ENCODE data around the gene CDK17.

Gene CDK17

DNA sequence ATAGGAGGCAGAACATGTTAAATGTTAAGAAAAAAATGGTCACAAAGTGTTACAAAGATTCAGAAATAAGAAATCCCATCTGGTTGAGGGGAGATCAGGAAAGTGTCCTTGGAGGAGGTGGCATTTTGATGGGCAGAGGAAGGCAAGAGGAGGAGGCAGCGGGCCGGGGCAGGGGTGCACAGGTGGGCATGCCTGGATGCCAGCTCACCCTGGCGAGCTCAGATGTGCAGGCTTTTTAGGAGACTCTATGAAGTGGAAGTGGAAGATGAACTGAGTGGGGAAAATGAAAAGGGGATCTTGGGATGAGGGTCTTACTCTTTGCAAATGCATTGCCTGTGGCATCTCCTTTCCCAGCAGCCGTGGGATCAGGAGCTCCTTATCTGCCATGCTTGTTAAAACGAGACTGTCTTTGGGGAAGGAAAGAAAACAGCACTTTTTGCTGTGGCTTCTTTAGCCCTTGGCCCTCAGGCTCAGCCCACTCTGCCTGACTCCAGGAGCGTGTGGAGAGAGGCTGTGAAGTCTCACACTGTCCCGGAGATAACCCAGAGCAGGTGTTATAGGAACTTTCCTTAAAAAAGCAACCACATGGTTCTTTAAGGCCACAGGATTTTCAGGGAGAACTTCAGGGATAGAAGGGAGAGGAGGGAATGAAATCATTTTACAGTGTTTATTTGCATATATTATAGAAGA, 143.4 kb downstream of the CDK17 start:
- Mint-ChIP-seq H3K27me3 (ENCODE audit: low read depth) (no peaks in the 10 kb centered on the region), H3K4me3 (no peak overlapping the region), H3K27ac (no peak overlapping the region), H3K36me3 (ENCODE audit: low read depth) (peaks cover 39% of the 10 kb centered on the region), H3K4me1 (no peaks in the 10 kb centered on the region), H3K9me3 (no peaks in the 10 kb centered on the region)
- TF ChIP-seq, protein P1, sequence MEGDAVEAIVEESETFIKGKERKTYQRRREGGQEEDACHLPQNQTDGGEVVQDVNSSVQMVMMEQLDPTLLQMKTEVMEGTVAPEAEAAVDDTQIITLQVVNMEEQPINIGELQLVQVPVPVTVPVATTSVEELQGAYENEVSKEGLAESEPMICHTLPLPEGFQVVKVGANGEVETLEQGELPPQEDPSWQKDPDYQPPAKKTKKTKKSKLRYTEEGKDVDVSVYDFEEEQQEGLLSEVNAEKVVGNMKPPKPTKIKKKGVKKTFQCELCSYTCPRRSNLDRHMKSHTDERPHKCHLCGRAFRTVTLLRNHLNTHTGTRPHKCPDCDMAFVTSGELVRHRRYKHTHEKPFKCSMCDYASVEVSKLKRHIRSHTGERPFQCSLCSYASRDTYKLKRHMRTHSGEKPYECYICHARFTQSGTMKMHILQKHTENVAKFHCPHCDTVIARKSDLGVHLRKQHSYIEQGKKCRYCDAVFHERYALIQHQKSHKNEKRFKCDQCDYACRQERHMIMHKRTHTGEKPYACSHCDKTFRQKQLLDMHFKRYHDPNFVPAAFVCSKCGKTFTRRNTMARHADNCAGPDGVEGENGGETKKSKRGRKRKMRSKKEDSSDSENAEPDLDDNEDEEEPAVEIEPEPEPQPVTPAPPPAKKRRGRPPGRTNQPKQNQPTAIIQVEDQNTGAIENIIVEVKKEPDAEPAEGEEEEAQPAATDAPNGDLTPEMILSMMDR (IDR thresholded peaks at IDR 0.05; ENCODE audit: unreplicated experiment in 3 of 3) = no peak

GRCh38 chr12:96255077-96255476, 145.2 kb downstream of the CDK17 start:
- H3K9me3 Mint-ChIP-seq = no peaks in the 10 kb centered on the region
- no peaks in the 10 kb centered on the region for H3K4me1 Mint-ChIP-seq
- TF ChIP-seq, protein P1 (IDR thresholded peaks at IDR 0.05; ENCODE audit: unreplicated experiment in 3 of 3) = no peak
- no peak overlapping the region for H3K27ac Mint-ChIP-seq
- H3K36me3 Mint-ChIP-seq (ENCODE audit: low read depth) = peaks cover 38% of the 10 kb centered on the region
- no peak overlapping the region for H3K4me3 Mint-ChIP-seq
- no peaks in the 10 kb centered on the region for H3K27me3 Mint-ChIP-seq (ENCODE audit: low read depth)

GRCh38 chr12:96250119-96250685, 150.0 kb downstream of the CDK17 start:
- H3K27ac Mint-ChIP-seq = peak overlapping the region in 1 of 3 experiments; percentile 58
- TF ChIP-seq, protein P1 (IDR thresholded peaks at IDR 0.05; ENCODE audit: unreplicated experiment in 3 of 3) = no peak
- peaks cover 7% of the 10 kb centered on the region for H3K4me1 Mint-ChIP-seq
- H3K36me3 Mint-ChIP-seq (ENCODE audit: low read depth) = peaks cover 68% of the 10 kb centered on the region
- no peak overlapping the region for H3K4me3 Mint-ChIP-seq
- H3K9me3 Mint-ChIP-seq = no peaks in the 10 kb centered on the region
- no peaks in the 10 kb centered on the region for H3K27me3 Mint-ChIP-seq (ENCODE audit: low read depth)

GRCh38 chr12:96249196-96250118, 150.8 kb downstream of the CDK17 start:
- Mint-ChIP-seq H3K27me3 (ENCODE audit: low read depth) (no peaks in the 10 kb centered on the region), H3K36me3 (ENCODE audit: low read depth) (peaks cover 65% of the 10 kb centered on the region), H3K9me3 (no peaks in the 10 kb centered on the region), H3K27ac (peak overlapping the region in 1 of 3 experiments; percentile 58), H3K4me3 (no peak overlapping the region), H3K4me1 (peaks cover 7% of the 10 kb centered on the region)
- TF ChIP-seq, protein P1 (IDR thresholded peaks at IDR 0.05; ENCODE audit: unreplicated experiment in 3 of 3) = no peak

GRCh38 chr12:96248136-96248931, 151.9 kb downstream of the CDK17 start:
- Mint-ChIP-seq H3K4me3 (no peak overlapping the region), H3K36me3 (ENCODE audit: low read depth) (peaks cover 60% of the 10 kb centered on the region), H3K4me1 (peaks cover 7% of the 10 kb centered on the region), H3K27ac (no peak overlapping the region), H3K27me3 (ENCODE audit: low read depth) (no peaks in the 10 kb centered on the region), H3K9me3 (no peaks in the 10 kb centered on the region)
- TF ChIP-seq, protein P1 (IDR thresholded peaks at IDR 0.05; ENCODE audit: unreplicated experiment in 3 of 3) = no peak

Measured in nephron (organoid).